NCI-H460 (cell line): ENCODE measurements around the gene NTN1. TPM values are rescaled to one million over a fixed set of nuclear protein-coding genes. Genes with fewer than 3 reads are reported as not detected.

Source experiments
- DNase-seq: peaks from one replicate; pipeline ENCODE4 v3.0.0-alpha.2; 2016; ENCODE audit warnings: low read depth; ENCODE audit errors: extremely low read depth
- total RNA-seq: library from RNA; depleted of rRNA; stranded (reverse); fragments of >200 nt; shearing (Covaris generic); gene quantifications from 2 replicates; pipeline ENCODE4 v1.2.3, GENCODE V29; 2014

NTN1 gene
- total RNA-seq, 1 experiment from 2014 or later = 0.87 TPM

- no peak for DNase-seq
Measured at GRCh38 chr17:9178319-9178718, 157.0 kb downstream of the NTN1 start.

- no peak for DNase-seq
Measured at GRCh38 chr17:9179602-9180001, 158.3 kb downstream of the NTN1 start.

- DNase-seq = no peak
Measured at GRCh38 chr17:9181640-9182039, 160.3 kb downstream of the NTN1 start.

GRCh38 chr17:9183306-9183705 is 162.0 kb downstream of the NTN1 start:
- no peak for DNase-seq

GRCh38 chr17:9185142-9185541 is 163.8 kb downstream of the NTN1 start:
- DNase-seq = no peak

- no peak for DNase-seq
Measured at GRCh38 chr17:9185688-9186284, 164.5 kb downstream of the NTN1 start.

GRCh38 chr17:9187828-9188227 is 166.5 kb downstream of the NTN1 start:
- no peak for DNase-seq

- DNase-seq = no peak
Measured at GRCh38 chr17:9188367-9188766, 167.1 kb downstream of the NTN1 start.

- DNase-seq = no peak
Measured at GRCh38 chr17:9189870-9190269, 168.6 kb downstream of the NTN1 start.

GRCh38 chr17:9192010-9192409 is 170.7 kb downstream of the NTN1 start:
- no peak for DNase-seq

- no peak for DNase-seq
Measured at GRCh38 chr17:9195411-9195810, 174.1 kb downstream of the NTN1 start.

- DNase-seq = no peak
Measured at GRCh38 chr17:9195961-9196670, 174.8 kb downstream of the NTN1 start.

GRCh38 chr17:9199571-9200551 is 178.6 kb downstream of the NTN1 start:
- DNase-seq = no peak

- DNase-seq = no peak
Measured at GRCh38 chr17:9200699-9201359, 179.5 kb downstream of the NTN1 start.

GRCh38 chr17:9202532-9202931 is 181.2 kb downstream of the NTN1 start:
- no peak for DNase-seq

- DNase-seq = no peak
Measured at GRCh38 chr17:9203771-9204425, 182.6 kb downstream of the NTN1 start.

- DNase-seq = no peak
Measured at GRCh38 chr17:9204637-9205329, 183.5 kb downstream of the NTN1 start.

- no peak for DNase-seq
Measured at GRCh38 chr17:9205520-9206409, 184.5 kb downstream of the NTN1 start.

GRCh38 chr17:9206410-9206703 is 185.0 kb downstream of the NTN1 start:
- DNase-seq = no peak
